ENCODE results near the gene MRTFA. TPM values are rescaled to one million over a fixed set of nuclear protein-coding genes. Genes with fewer than 3 reads are reported as not detected.

Gene MRTFA
- polyA plus RNA-seq, 2 donors = 10.7 to 16.5 TPM

- Histone ChIP-seq H3K36me3 (ENCODE audit: control insufficient read depth in 2 of 2, insufficient read depth in 2 of 2, low read length in 1 of 2) (no peaks in the 10 kb centered on the region), H3K9me3 (ENCODE audit: control insufficient read depth in 2 of 2, insufficient read depth in 1 of 2, low read depth in 1 of 2, low read length in 1 of 2) (no peaks in the 10 kb centered on the region), H3K4me1 (ENCODE audit: control insufficient read depth in 2 of 2, insufficient read depth in 2 of 2, low read length in 1 of 2) (peaks cover 0 to 3% of the 10 kb centered on the region in 2 donors), H3K27me3 (ENCODE audit: control insufficient read depth in 1 of 2, insufficient read depth in 2 of 2, low read length in 2 of 2) (no peaks in the 10 kb centered on the region), H3K4me3 (ENCODE audit: low read depth in 1 of 2, low read length in 2 of 2) (no peak overlapping the region), H3K27ac (ENCODE audit: low read depth in 2 of 2, low read length in 1 of 2) (no peak overlapping the region)
- WGBS, 2 donors = 91 to 94% methylated on average over 9 of the region's 9 CpGs
These were observed 15.0 kb downstream of the MRTFA start for GRCh38 chr22:40621309-40622151.

GRCh38 chr22:40620464-40621046 lies 16.0 kb downstream of the MRTFA start:
- peaks cover 0 to 3% of the 10 kb centered on the region in 2 donors for H3K4me1 ChIP-seq (ENCODE audit: control insufficient read depth in 2 of 2, insufficient read depth in 2 of 2, low read length in 1 of 2)
- no peak overlapping the region for H3K27ac ChIP-seq (ENCODE audit: low read depth in 2 of 2, low read length in 1 of 2)
- WGBS, 2 donors = 92 to 100% methylated on average over 1 of the region's 1 CpG
- H3K9me3 ChIP-seq (ENCODE audit: control insufficient read depth in 2 of 2, insufficient read depth in 1 of 2, low read depth in 1 of 2, low read length in 1 of 2) = no peaks in the 10 kb centered on the region
- no peak overlapping the region for H3K4me3 ChIP-seq (ENCODE audit: low read depth in 1 of 2, low read length in 2 of 2)
- no peaks in the 10 kb centered on the region for H3K27me3 ChIP-seq (ENCODE audit: control insufficient read depth in 1 of 2, insufficient read depth in 2 of 2, low read length in 2 of 2)
- H3K36me3 ChIP-seq (ENCODE audit: control insufficient read depth in 2 of 2, insufficient read depth in 2 of 2, low read length in 1 of 2) = no peaks in the 10 kb centered on the region

GRCh38 chr22:40618400-40618799 lies 18.1 kb downstream of the MRTFA start:
- Histone ChIP-seq H3K27ac (ENCODE audit: low read depth in 2 of 2, low read length in 1 of 2) (no peak overlapping the region), H3K27me3 (ENCODE audit: control insufficient read depth in 1 of 2, insufficient read depth in 2 of 2, low read length in 2 of 2) (no peaks in the 10 kb centered on the region), H3K4me3 (ENCODE audit: low read depth in 1 of 2, low read length in 2 of 2) (no peak overlapping the region), H3K9me3 (ENCODE audit: control insufficient read depth in 2 of 2, insufficient read depth in 1 of 2, low read depth in 1 of 2, low read length in 1 of 2) (no peaks in the 10 kb centered on the region), H3K4me1 (ENCODE audit: control insufficient read depth in 2 of 2, insufficient read depth in 2 of 2, low read length in 1 of 2) (no peaks in the 10 kb centered on the region), H3K36me3 (ENCODE audit: control insufficient read depth in 2 of 2, insufficient read depth in 2 of 2, low read length in 1 of 2) (no peaks in the 10 kb centered on the region)
- 94 to 95% methylated on average over 5 of the region's 5 CpGs for WGBS, 2 donors

- Histone ChIP-seq H3K4me1 (ENCODE audit: control insufficient read depth in 2 of 2, insufficient read depth in 2 of 2, low read length in 1 of 2) (no peaks in the 10 kb centered on the region), H3K27ac (ENCODE audit: low read depth in 2 of 2, low read length in 1 of 2) (no peak overlapping the region)
- WGBS, 2 donors = 81% methylated on average over 5 of the region's 5 CpGs
These were observed 19.9 kb downstream of the MRTFA start for GRCh38 chr22:40616578-40616977.

GRCh38 chr22:40613067-40613466 lies 23.5 kb downstream of the MRTFA start:
- Histone ChIP-seq H3K4me3 (ENCODE audit: low read depth in 1 of 2, low read length in 2 of 2) (no peak overlapping the region), H3K36me3 (ENCODE audit: control insufficient read depth in 2 of 2, insufficient read depth in 2 of 2, low read length in 1 of 2) (no peaks in the 10 kb centered on the region), H3K27ac (ENCODE audit: low read depth in 2 of 2, low read length in 1 of 2) (no peak overlapping the region), H3K9me3 (ENCODE audit: control insufficient read depth in 2 of 2, insufficient read depth in 1 of 2, low read depth in 1 of 2, low read length in 1 of 2) (no peaks in the 10 kb centered on the region), H3K4me1 (ENCODE audit: control insufficient read depth in 2 of 2, insufficient read depth in 2 of 2, low read length in 1 of 2) (peaks cover 0 to 3% of the 10 kb centered on the region in 2 donors), H3K27me3 (ENCODE audit: control insufficient read depth in 1 of 2, insufficient read depth in 2 of 2, low read length in 2 of 2) (no peaks in the 10 kb centered on the region)

More at GRCh38 chr22:40616578-40616977, 19.9 kb downstream of the MRTFA start:
- H3K4me3 ChIP-seq (ENCODE audit: low read depth in 1 of 2, low read length in 2 of 2) = no peak overlapping the region
- H3K27me3 ChIP-seq (ENCODE audit: control insufficient read depth in 1 of 2, insufficient read depth in 2 of 2, low read length in 2 of 2) = no peaks in the 10 kb centered on the region
- H3K36me3 ChIP-seq (ENCODE audit: control insufficient read depth in 2 of 2, insufficient read depth in 2 of 2, low read length in 1 of 2) = no peaks in the 10 kb centered on the region
- no peaks in the 10 kb centered on the region for H3K9me3 ChIP-seq (ENCODE audit: control insufficient read depth in 2 of 2, insufficient read depth in 1 of 2, low read depth in 1 of 2, low read length in 1 of 2)

- Histone ChIP-seq H3K4me1 (ENCODE audit: control insufficient read depth in 2 of 2, insufficient read depth in 2 of 2, low read length in 1 of 2) (peaks cover 0 to 3% of the 10 kb centered on the region in 2 donors), H3K9me3 (ENCODE audit: control insufficient read depth in 2 of 2, insufficient read depth in 1 of 2, low read depth in 1 of 2, low read length in 1 of 2) (no peaks in the 10 kb centered on the region), H3K27me3 (ENCODE audit: control insufficient read depth in 1 of 2, insufficient read depth in 2 of 2, low read length in 2 of 2) (no peaks in the 10 kb centered on the region), H3K36me3 (ENCODE audit: control insufficient read depth in 2 of 2, insufficient read depth in 2 of 2, low read length in 1 of 2) (no peaks in the 10 kb centered on the region), H3K27ac (ENCODE audit: low read depth in 2 of 2, low read length in 1 of 2) (no peak overlapping the region), H3K4me3 (ENCODE audit: low read depth in 1 of 2, low read length in 2 of 2) (no peak overlapping the region)
- WGBS, 2 donors = 49 to 55% methylated on average over 4 of the region's 4 CpGs
These were observed 24.2 kb downstream of the MRTFA start for GRCh38 chr22:40612291-40612751.

GRCh38 chr22:40611606-40612005 lies 24.9 kb downstream of the MRTFA start:
- Histone ChIP-seq H3K27me3 (ENCODE audit: control insufficient read depth in 1 of 2, insufficient read depth in 2 of 2, low read length in 2 of 2) (no peaks in the 10 kb centered on the region), H3K36me3 (ENCODE audit: control insufficient read depth in 2 of 2, insufficient read depth in 2 of 2, low read length in 1 of 2) (no peaks in the 10 kb centered on the region), H3K4me3 (ENCODE audit: low read depth in 1 of 2, low read length in 2 of 2) (no peak overlapping the region), H3K4me1 (ENCODE audit: control insufficient read depth in 2 of 2, insufficient read depth in 2 of 2, low read length in 1 of 2) (peaks cover 0 to 4% of the 10 kb centered on the region in 2 donors), H3K9me3 (ENCODE audit: control insufficient read depth in 2 of 2, insufficient read depth in 1 of 2, low read depth in 1 of 2, low read length in 1 of 2) (no peaks in the 10 kb centered on the region), H3K27ac (ENCODE audit: low read depth in 2 of 2, low read length in 1 of 2) (no peak overlapping the region)

GRCh38 chr22:40610329-40610850 lies 26.1 kb downstream of the MRTFA start:
- WGBS, 2 donors = 87 to 96% methylated on average over 1 of the region's 1 CpG
- Histone ChIP-seq H3K4me1 (ENCODE audit: control insufficient read depth in 2 of 2, insufficient read depth in 2 of 2, low read length in 1 of 2) (peaks cover 0 to 4% of the 10 kb centered on the region in 2 donors), H3K27me3 (ENCODE audit: control insufficient read depth in 1 of 2, insufficient read depth in 2 of 2, low read length in 2 of 2) (no peaks in the 10 kb centered on the region), H3K27ac (ENCODE audit: low read depth in 2 of 2, low read length in 1 of 2) (no peak overlapping the region), H3K36me3 (ENCODE audit: control insufficient read depth in 2 of 2, insufficient read depth in 2 of 2, low read length in 1 of 2) (no peaks in the 10 kb centered on the region), H3K9me3 (ENCODE audit: control insufficient read depth in 2 of 2, insufficient read depth in 1 of 2, low read depth in 1 of 2, low read length in 1 of 2) (no peaks in the 10 kb centered on the region), H3K4me3 (ENCODE audit: low read depth in 1 of 2, low read length in 2 of 2) (no peak overlapping the region)

GRCh38 chr22:40609216-40609615 lies 27.3 kb downstream of the MRTFA start:
- Histone ChIP-seq H3K4me1 (ENCODE audit: control insufficient read depth in 2 of 2, insufficient read depth in 2 of 2, low read length in 1 of 2) (peaks cover 0 to 4% of the 10 kb centered on the region in 2 donors), H3K27me3 (ENCODE audit: control insufficient read depth in 1 of 2, insufficient read depth in 2 of 2, low read length in 2 of 2) (no peaks in the 10 kb centered on the region), H3K4me3 (ENCODE audit: low read depth in 1 of 2, low read length in 2 of 2) (no peak overlapping the region), H3K27ac (ENCODE audit: low read depth in 2 of 2, low read length in 1 of 2) (no peak overlapping the region), H3K9me3 (ENCODE audit: control insufficient read depth in 2 of 2, insufficient read depth in 1 of 2, low read depth in 1 of 2, low read length in 1 of 2) (no peaks in the 10 kb centered on the region), H3K36me3 (ENCODE audit: control insufficient read depth in 2 of 2, insufficient read depth in 2 of 2, low read length in 1 of 2) (no peaks in the 10 kb centered on the region)
- WGBS, 2 donors = 66 to 70% methylated on average over 3 of the region's 3 CpGs

All from esophagus (tissue), 2 donors.